GM21723 (cell line): ENCODE results near the gene MYO1A.

Source experiments
- ATAC-seq: cut with Tn5 transposase; IDR thresholded peaks from one replicate; pipeline ENCODE4 v1.9.1; 2021; ENCODE audit warnings: mild to moderate bottlenecking, moderate library complexity; ENCODE audit not compliant: unreplicated experiment

MYO1A gene

GRCh38 chr12:57049890-57050289 is at the start of gene MYO1A:
MYO1A (minus strand) TSS chr12:57050129; CDS start chr12:57048323, 1,806 bp downstream.
- no peak for ATAC-seq

GRCh38 chr12:57099047-57099714 is 49.3 kb upstream of the MYO1A start:
- no peak for ATAC-seq

- no peak for ATAC-seq
Observed at GRCh38 chr12:57098546-57098945, 48.6 kb upstream of the MYO1A start.

GRCh38 chr12:57097554-57097835 is 47.6 kb upstream of the MYO1A start:
- ATAC-seq, result no peak

- ATAC-seq, result no peak
Observed at GRCh38 chr12:57096748-57097553, 47.0 kb upstream of the MYO1A start.

- no peak for ATAC-seq
Observed at GRCh38 chr12:57096099-57096572, 46.2 kb upstream of the MYO1A start.

GRCh38 chr12:57095440-57095839 is 45.5 kb upstream of the MYO1A start:
- no peak for ATAC-seq

GRCh38 chr12:57094208-57095160 is 44.6 kb upstream of the MYO1A start:
- no peak for ATAC-seq

- ATAC-seq, result peak; percentile 38
Observed at GRCh38 chr12:57093415-57094207, 43.7 kb upstream of the MYO1A start.

- no peak for ATAC-seq
Observed at GRCh38 chr12:57092876-57093414, 43.0 kb upstream of the MYO1A start.

GRCh38 chr12:57092529-57092862 is 42.6 kb upstream of the MYO1A start:
- ATAC-seq, result no peak

GRCh38 chr12:57091638-57092528 is 42.0 kb upstream of the MYO1A start:
- no peak for ATAC-seq

GRCh38 chr12:57090924-57091637 is 41.2 kb upstream of the MYO1A start:
- ATAC-seq, result no peak

GRCh38 chr12:57090490-57090889 is 40.6 kb upstream of the MYO1A start:
- no peak for ATAC-seq

- ATAC-seq, result no peak
Observed at GRCh38 chr12:57089271-57090245, 39.6 kb upstream of the MYO1A start.

GRCh38 chr12:57088354-57089270 is 38.7 kb upstream of the MYO1A start, which contains the start of gene NAB2:
NAB2 (plus strand) TSS chr12:57089114; CDS start chr12:57089272, 158 bp downstream.
- ATAC-seq, result peak; percentile 56
